GM18951 (cell line): ENCODE results near the gene TRH.

ENCODE experiments used
- POLR2A ChIP-seq: IDR thresholded peaks from 4 replicates; pipeline ENCODE4 v1.6.1; 2011; ENCODE audit warnings: mild to moderate bottlenecking; ENCODE audit not compliant: insufficient read length, insufficient read depth; ENCODE audit errors: extremely low read depth
- in situ Hi-C: fragments of 300-500 bp; cut with MboI; formaldehyde crosslinking; loops from one replicate; pipeline ENCODE4 v1.12.0; 2022; ENCODE audit warnings: low sequenced_read_pairs, mixed read lengths, inconsistent platforms; ENCODE audit not compliant: unreplicated experiment

TRH gene

DNA sequence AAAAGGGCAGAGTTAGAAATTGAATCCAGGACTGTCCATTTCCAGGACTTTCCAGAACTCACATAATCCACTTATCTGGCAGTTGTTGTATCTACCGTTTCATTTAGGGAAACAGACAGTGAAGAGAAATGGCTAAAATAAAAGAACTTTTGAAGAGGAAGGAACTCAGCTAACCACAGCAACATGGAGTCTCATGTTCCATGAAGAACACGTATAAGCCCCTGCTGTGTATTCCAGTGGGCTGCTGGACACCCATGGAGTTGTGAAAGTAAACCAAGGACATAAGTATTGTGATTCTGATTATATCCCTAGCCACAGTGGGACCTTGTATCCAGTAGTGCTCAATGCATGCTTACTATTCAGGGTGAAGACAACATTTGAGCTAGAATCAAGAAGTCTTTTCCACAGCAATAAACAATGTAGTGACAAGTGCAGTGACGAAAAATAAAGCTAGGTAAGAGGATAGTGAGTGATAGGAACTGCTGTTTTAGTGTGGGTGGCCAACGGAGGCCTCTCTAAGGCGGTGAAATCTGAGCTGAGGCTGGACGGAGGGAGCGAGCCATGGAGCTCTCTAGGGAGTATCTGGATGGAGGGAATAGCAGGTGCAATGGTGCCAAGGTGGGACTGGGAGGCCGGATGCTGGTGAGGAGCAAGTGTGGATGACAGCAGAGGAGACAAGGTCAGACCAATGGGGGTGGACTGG, 26.8 kb upstream of the TRH start:
- TF ChIP-seq POLR2A, result no peak
- in situ Hi-C loops, result loop anchor here (25.0 kb wide), 1 partner anchor 460 kb away; no protein-coding TSS in a partner anchor

DNA sequence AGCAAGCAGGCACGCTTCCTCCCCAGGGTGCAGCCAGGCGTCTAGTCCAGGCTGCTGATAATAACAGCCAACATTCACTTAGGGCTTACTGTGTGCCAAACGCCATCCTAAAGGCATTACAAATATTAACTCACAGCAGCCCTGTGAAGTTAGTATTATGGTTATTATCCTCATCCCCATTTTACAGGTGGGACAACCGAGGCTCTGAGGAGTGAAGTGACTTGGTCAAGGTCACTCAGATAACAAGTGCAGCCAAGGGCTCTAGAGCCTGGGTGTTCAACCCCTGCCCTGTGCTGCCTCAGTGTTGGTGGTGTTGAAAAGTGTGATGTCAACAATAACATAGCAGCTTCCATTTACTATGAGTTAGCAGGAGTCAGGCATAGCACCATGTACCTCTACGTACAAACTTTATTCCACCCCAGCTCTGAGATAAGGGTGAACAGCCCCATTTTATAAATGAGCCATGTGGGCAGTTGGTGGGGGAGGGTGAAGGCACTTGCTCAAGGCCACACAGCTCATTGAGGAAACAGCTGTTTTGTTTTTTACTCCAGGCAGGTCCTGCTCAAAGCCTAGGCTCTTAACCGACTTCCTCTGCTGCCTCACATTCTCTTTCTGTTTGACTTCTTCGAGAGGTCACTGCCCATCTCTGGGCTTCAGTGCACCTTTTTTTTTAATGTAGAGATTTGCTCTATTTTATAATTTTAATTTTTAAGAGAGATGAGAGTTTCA, 24.0 kb upstream of the TRH start:
- TF ChIP-seq POLR2A, result no peak
- in situ Hi-C loops, result no loop called here

DNA sequence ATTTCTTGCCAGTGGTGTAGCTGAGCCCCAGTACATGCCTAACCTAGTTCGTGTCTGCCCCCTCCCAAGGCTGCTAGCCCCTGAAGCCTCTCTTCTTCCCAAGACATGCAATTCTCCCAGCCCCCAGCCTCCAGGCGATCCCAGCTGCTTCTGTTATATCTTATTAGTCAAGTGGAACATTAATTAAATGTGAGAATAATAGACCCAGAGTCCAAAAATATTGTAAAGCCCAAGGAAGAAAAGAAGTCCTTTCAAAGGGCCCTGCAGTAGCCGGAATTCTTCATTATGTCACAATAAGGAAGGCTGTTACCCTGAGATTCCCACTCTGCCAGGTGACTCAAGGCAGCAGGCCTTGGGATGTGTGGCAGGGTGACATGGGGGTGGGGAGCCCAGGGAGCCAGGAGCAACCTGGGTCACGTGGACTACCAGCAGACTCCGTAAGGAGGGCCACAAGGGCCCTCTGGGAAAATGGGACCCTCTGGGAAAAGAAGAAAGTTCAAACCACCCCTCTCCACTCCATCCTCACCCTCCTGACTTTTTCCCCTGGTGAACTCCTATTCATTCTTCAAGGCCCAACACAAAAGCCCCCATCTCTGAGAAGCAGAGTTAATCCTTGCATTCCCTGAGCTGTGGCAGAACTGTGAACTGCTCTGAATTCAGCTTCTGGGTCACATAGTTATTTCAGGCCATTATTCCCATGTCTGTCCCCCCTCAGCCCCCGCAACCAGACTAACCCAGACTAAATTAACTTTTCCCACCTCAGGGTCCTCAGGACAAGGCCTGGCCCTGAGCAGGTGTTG, 21.8 kb upstream of the TRH start:
- in situ Hi-C loops, result no loop called here
- TF ChIP-seq POLR2A, result no peak

DNA sequence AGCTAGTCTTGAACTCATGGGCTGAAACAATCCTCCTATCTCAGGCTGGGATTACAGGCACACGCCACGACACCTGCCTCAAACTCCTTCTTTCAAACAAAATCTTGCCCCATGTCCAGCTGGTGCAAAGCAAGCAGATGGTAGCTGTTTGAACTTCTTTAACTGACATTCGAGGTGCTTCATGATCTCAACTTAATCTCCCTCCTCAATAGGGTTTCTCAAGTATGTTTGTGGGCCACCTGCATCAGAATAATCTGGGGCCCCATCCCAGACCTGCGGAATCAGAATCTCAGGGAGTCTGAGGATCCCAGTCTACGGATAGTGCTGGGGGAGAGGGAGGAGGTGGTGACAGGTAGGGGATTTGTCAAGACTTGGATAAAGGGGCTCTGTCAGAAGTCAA, 20.9 kb upstream of the TRH start:
- in situ Hi-C loops, result no loop called here
- no peak for TF ChIP-seq POLR2A

DNA sequence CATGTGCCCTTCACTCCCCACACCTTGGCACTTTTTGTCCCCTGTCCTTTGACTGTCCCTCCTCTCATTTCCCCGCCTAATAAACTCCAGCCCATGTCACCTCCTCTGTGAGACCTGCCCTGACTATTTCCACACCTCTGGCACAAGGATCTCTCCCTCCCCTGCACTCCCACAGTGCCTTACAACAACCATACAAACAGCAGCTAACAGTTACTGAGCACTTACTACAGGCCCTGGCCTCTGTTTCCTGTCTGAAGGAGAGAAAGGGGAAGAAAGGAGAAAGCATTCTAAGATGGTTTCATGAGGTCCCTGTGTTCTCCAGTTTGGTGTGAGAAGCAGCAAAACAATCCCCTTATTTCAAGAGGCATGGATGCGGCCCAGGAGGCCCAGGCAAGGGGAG, 20.0 kb upstream of the TRH start:
- in situ Hi-C loops, result no loop called here
- no peak for TF ChIP-seq POLR2A

DNA sequence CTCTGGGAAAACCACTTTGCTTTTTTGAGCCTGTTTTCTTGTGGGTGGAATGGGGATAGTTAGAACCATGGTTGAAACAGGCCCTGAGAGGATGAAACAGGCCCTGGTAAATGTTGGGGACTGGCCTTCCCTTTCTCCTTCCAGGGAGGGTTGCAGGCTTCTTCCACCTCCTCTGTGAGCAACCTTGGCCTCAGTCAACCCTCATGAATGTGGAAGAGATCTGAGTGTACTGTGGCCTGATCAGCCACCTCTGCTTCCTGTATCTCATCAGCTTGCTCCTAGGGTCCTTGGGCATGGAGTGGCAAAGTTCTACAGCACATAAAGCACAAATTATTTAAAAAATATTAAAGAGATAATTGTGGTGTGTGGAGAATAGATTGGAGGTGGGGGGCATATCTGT, 17.6 kb upstream of the TRH start:
- in situ Hi-C loops, result no loop called here
- no peak for TF ChIP-seq POLR2A

DNA sequence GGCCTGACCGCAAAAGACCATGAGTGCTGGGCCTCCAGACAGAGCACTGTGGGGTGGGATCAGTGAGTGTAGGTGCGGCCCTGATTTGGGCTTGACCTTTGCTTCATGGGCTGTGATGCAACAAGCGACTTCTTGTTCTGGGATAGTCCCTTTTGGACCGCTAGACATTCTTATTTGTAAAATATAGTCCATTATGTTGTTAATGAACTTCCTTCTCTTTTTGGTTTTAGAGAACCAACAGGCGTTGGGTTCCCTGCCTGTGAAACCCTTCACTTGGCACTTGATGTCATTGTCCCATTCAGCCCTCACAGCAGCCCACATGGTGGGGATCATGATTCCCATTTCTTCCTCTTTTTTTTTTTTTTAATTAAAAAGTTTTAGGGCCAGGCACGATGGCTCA, 15.8 kb upstream of the TRH start:
- in situ Hi-C loops, result no loop called here
- TF ChIP-seq POLR2A, result no peak

DNA sequence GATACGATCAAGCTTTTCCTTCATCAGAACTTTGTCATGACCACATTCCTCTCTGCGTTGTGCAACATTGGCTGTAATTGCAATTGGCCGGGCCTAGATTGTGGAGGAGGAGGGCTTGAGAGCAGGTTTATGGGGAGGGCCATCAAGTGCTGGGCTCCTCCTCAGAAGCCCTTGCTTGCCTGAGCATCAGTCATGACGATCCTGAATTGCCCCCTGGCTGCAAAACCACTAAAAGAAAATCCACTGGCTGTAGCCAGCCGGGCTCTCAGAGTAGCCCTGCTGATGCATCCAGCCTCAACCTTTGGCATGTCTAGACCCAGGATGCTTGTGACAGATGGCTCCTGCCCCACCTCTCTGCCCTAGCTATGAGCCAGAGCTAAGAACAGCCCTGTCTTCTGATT, 13.4 kb upstream of the TRH start:
- in situ Hi-C loops, result no loop called here
- no peak for TF ChIP-seq POLR2A

DNA sequence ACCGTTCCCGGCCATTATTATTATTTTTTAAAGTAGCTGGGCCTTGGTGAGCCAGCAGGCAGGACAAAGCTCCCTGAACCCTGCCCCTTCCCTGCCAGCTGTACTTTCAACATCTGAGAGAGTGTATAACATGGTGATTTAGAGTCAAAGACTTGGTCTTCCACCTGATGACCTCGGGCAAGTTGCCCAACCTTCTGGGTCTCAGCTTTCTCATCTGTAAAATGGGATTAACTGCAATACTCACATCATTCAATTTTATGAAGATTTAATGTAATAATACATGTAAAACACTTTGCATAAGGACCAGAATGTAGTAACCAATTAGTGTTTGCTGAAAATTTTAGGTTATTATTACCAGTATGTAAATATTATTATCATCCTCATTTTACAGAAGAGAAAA, 11.9 kb upstream of the TRH start:
- TF ChIP-seq POLR2A, result no peak
- in situ Hi-C loops, result no loop called here

DNA sequence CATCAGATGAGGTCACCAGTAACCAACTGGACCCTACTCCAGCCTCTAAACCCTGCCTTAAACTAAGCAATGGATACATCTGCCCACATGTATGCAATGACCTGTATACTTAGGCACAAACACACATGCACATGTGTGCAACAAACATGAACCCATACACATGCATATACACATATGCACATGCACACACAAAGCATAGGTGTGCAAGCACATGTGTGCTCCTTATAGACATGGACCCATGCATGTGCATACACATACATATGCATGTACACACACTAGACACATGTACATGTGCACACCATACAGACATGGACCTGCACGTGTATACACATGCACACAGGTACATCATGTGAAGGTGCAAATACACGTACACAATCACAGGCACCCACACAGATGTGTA, 8.6 kb upstream of the TRH start:
- in situ Hi-C loops, result no loop called here
- no peak for TF ChIP-seq POLR2A

DNA sequence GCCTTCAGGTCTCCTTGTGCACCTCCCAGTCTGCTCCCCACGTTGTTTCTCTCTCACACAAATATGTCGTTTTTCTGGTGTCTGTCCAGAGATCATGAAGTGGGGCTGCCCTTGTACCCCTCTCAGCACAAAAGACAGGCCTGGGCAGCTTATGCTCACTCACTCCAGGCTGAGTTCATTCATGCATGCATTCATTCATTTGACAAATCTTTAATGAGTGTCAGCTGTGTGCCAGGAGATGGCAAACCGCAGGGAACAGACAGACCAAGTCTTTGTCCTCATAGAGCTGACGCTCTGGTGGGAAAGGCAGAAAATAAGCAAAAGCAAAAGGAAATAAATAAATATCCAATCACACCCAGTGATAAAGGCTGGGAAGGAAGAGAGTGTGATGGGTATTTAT, 7.6 kb upstream of the TRH start:
- in situ Hi-C loops, result no loop called here
- no peak for TF ChIP-seq POLR2A

DNA sequence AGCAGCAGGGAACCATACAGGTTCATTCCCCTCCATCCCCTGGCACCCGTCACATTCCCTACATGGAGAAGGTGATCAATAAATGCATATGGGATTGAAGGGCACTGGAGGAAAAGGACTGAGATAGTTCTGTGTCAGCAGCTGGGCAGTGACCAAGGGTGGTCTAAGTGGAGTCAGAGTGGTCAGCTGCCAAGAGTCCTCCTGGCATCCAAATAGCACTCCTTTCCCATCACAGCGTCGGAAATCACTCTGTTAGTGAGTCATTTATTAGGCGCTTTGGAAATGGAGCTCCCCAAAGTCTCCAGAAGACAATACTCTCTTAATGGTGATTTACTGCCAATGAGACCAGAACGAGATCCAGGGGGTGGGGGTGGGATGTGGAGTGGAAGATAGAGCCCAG, 6.8 kb upstream of the TRH start:
- in situ Hi-C loops, result no loop called here
- TF ChIP-seq POLR2A, result no peak

DNA sequence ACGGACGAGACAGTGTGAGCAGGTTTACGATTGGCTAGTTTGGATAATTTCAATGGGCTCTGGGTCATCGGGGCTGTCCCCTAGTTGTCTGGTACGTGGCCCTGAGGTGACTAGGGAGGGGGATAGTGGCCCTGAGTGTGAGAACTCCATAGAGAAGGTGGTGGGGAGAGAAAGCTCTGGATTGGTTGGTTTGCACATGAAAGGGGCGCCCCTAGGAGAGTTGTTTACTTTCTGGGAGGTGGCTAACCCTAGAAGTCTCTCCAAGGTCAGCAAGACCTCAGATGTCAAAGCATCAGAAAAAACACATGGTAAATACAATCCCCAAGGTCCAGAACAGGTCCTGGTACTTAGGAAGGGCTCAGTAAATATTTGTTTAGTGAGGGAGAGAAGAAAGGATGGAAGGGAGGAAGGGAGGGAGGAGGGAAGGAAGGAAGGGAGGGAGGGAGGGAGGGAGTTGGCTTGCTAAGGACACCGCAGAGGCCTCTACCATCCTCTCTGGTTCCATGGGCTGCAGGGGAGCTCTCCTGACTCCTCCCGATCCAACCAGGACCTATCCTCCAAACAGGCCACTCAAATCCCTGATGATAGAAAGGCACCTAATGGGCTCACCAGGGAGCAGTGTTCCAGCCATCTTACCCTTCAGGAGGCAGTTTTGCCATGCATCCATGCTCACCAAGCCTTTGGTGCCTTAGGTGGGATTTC, 3.0 kb upstream of the TRH start:
- in situ Hi-C loops, result no loop called here

More for the DNA sequence above, 3.0 kb upstream of the TRH start:
- no peak for TF ChIP-seq POLR2A
